Inflammatory macrophage treated with lipopolysaccharide for 1 hour (primary cell): ENCODE data around the gene LYPLAL1.
"Not testable (repeated sequence)": the region's sequence is repeated elsewhere in the genome, so short reads cannot be mapped to it uniquely, and the experiment has no call there.

Experiments
- DNase-seq, 2 donors: peaks; one replicate each; pipeline ENCODE4 v3.0.0-alpha.2; 2020 to 2022

The LYPLAL1 gene

DNA sequence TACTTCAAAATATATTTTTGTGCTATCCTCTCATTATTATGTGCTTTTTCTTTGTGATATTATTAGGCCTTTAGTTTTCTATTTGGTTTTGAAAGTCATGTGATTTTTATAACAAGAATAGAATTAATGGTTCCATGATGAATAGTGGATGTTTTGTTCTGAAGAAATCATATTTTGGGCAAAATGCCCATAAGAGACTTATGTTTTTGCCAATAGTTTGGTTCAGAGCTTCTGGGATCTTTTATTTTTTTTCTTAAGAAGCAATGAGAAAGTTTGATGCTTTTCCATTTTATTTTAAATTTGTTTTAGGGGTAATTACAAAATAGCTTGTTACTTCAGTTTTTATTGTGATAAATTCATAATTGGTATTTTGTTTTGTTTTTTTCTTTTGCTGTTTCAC lies 49.8 kb downstream of the LYPLAL1 start:
- DNase-seq = no peak

GRCh38 chr1:219226196-219226595 lies 52.5 kb downstream of the LYPLAL1 start:
- no peak for DNase-seq

- no peak for DNase-seq
Measured at GRCh38 chr1:219227360-219228057, 53.8 kb downstream of the LYPLAL1 start.

DNA sequence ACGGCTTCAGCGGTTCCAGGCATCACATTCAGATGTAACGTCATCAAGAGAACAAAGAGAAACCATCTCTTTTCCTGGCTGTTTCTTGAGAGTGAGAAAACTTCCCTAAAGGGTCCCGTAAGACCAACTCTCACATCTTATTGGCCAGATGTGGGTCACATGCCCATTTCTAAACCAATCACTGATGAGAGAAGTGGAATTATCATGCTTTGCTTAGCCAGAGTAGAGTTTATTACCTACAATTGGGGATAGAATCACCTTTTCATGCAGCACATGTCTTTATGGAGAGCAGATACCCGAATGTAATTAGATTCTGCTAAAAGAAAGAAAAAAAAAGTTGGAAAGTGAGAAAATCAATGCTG lies 54.4 kb downstream of the LYPLAL1 start:
- no peak for DNase-seq

DNA sequence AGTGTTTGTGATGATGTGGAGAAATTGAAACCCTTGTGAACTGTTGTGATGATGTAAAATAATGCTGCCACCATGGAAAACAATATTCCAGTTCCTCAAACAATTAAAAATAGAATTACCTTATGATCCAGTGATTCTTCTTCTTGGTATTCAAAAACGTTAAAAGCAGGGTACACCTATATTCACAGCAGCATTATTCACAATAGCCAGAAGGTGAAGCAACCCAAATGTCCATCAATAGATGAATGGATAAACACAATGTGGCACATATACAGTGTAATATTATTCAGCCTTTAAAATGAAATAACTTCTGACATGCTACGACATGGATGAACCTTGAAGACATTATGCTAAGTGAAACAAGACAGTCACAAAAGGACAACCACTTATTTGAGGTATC lies 59.2 kb downstream of the LYPLAL1 start:
- no peak for DNase-seq

DNA sequence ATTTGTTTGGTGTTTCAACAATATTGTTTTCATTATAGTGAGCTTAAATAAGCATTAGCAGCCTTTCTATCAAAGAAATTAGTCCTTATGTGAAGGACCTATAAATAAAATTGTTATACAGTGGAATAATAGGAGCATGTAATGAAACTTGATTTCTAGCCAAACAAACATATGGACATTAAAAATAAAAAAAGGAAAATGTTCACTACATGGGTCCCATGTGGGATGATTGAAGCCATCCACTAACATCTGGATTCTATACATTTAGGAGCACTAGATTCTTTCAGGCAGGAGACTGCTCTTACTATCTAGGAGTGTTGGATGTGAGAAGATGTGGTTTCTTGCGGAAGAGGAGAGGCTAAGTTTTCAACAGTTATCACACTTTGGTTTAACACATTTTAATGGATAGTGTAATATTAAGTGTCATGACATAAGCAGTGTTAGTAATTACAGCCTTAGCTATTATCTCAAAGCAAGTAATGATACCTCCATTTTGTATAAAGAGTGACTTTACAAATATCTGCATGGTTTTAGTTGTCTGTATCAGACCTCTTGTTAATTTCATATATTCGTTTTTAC lies 62.3 kb downstream of the LYPLAL1 start:
- no peak for DNase-seq

GRCh38 chr1:219236933-219237610 lies 63.4 kb downstream of the LYPLAL1 start:
- no peak for DNase-seq

DNA sequence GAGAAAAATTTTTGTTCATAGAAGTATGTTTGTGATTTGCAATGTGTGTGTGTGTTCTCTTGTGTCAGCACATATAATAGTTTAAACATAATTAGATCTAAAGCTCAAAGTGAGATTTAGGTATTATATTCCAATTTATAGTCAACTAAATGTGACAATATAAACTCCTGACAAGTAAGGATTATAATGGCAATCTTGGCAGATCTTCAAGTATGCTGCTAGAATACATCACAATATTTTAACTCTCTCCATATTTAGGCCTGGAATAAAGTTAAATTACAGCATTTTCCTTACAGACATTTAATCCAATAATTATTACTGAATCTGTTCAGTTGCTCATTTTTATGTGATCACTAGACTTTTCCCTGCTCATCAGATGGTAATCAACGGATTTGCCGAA lies 65.8 kb downstream of the LYPLAL1 start:
- DNase-seq = no peak

DNA sequence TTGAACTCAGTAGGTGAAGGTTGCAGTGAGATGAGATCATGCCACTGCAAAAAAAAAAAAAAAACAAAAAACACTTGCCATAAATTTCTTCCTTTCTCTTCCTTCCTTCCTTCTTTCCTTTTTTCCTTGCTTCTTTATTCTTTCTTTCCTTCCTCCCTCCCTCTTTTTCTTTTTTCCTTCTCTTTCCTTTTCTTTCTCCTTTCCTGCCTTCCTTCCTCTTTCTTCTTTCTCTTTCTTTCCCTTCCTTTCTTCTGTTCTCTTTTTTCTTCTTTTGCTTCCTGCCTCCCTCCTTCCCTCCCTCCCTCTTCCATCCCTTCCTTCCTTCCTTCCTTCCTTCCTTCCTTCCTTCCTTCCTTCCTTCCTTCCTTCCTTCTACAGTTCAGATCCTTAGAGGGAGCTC lies 71.2 kb downstream of the LYPLAL1 start:
- DNase-seq = no peak

DNA sequence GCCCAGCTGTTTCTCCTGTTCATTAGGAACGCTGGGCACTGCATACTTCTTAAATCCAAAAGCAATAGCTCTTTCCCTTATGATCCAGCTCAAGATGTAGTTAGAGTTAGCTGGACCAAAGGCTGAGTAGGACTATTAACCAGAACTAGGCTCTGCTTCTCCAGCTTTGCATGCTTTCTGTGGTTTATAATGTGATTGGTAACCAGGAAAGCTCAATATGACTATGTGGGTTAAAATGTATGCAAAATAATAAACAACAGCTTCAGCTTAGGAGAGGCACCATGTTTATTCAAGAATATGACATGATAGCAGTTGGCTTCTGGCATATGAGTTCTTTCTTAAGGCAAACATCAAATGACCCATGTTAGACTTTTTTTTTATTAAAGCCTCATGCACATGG lies 73.8 kb downstream of the LYPLAL1 start:
- no peak for DNase-seq

GRCh38 chr1:219250468-219250867 lies 76.8 kb downstream of the LYPLAL1 start:
- DNase-seq = not testable (repeated sequence)

DNA sequence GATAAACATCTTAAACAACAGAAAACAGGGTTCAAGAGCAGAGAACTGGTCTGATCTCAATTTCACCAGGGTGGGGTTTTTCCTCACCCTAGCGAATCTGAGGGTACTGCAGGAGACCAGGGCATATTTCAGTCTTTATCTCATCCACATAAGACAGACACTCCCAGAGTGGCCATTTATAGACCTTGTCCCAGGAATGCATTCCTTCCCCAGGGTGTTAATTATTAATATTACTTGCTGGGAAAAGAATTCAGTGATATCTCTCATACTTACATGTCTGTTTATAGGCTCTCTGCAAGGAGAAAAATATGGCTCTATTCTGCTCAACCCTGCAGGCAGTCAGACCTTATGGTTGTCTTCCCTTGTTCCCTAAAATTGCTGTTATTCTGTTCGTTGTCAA lies 84.1 kb downstream of the LYPLAL1 start:
- DNase-seq = no peak

DNA sequence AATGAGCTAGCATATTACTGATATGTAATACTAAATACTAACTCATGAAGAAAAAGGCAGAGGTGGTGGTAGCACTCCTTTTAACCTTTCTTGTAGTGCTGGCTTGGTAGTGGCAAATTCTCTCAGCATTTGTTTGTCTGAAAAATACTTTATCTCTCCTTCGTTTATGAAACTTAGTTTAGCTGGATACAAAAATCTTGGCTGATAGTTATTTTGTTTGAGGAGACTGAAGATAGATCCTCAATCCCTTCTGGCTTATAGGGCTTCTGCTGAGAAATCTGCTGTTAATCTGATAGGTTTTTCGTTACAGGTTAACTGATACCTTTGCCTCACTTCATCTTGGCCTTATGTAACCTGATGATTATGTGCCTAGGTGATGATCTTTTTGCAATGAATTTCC lies 87.8 kb downstream of the LYPLAL1 start:
- DNase-seq = no peak
